Activated CD4-positive, CD25-positive, alpha-beta regulatory T cell (primary cell): ENCODE measurements around the gene OBI1.

Source experiments
- DNase-seq, 4 experiments: peaks; one replicate each; lab custom pipeline; 2025; lab: John Stamatoyannopoulos, UW

OBI1 gene

GRCh38 chr13:78602561-78603239 is 56.3 kb downstream of the OBI1 start:
- no peak for DNase-seq

GRCh38 chr13:78601874-78602560 is 56.9 kb downstream of the OBI1 start:
- no peak for DNase-seq

- DNase-seq: no peak
Measured at GRCh38 chr13:78601124-78601873, 57.7 kb downstream of the OBI1 start.

- DNase-seq: no peak
Measured at GRCh38 chr13:78600280-78600883, 58.6 kb downstream of the OBI1 start.

DNA sequence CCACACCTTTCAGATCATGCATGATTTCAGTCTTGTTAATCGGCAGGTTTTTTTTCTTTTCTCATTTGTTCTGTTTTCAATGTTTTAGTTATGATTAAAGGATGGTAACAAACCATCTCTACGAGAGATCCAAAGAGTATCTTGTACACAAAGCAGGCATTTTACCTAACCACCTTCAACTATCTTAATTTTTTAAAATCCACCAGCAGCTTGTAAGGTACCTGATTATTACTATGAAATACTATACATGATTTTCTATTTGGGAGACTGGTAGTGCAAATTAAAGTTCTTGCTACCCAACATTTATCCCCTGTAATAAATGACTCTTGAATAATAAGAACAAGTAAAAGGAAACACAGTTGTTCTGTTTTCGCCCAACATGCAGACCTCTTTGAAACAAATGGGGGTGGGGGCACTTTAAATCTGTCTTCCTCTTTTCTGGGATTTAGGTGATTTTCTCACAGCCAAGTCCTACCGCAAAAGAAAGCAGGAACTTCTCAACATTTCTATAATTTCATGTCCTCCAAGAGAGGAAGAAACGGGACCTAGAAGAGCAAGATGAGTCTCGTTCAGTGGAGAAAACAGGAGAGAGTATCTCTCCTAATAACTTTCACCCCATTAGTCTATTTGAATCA is 59.2 kb downstream of the OBI1 start:
- DNase-seq: no peak

GRCh38 chr13:78598966-78599644 is 59.9 kb downstream of the OBI1 start:
- no peak for DNase-seq

DNA sequence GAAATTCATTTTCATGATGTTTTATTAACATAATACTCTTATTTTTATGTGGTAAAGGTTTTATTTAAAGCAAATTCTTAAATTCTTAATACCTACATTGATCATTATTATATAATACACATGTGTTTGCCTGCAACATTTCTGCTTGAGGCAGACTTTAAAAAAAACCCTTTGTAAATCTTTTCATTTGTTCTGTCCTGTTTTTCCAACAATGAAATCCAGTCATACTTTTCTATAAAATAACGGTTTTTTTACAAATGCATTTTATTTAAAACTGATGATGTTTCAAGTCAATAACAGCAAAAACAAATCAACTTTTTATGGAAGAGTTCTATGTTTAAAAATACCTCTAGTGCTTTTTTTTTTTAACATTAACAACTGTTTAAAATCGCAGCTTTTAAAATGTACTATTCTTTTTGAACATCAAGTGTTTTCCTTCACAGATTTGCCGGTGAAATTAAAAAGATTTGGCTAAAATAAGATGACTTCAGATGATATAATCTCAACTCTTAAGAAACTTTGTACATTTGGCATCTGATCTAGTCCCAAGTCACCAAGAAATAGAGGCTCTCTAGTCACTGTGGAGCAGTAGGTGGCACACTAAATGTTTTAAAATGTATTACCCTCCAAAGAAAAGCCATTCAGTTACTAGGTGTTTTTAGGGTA is 60.7 kb downstream of the OBI1 start:
- no peak for DNase-seq

DNA sequence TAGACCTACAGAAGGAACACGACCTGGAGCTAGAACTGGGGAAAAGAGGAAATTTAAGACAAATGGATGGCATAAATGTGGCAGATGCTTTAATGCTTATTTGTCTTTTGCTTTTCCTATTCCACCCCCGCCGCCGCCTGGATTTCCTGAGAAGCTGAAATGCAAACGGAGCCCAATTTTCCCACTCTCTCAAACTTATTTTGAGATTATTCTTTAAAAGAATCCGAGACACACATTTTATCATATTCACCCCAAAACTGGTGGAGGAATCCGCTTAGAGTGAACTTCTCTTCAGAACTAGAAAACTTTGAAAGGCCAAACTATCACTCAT is 61.4 kb downstream of the OBI1 start:
- DNase-seq: no peak

DNA sequence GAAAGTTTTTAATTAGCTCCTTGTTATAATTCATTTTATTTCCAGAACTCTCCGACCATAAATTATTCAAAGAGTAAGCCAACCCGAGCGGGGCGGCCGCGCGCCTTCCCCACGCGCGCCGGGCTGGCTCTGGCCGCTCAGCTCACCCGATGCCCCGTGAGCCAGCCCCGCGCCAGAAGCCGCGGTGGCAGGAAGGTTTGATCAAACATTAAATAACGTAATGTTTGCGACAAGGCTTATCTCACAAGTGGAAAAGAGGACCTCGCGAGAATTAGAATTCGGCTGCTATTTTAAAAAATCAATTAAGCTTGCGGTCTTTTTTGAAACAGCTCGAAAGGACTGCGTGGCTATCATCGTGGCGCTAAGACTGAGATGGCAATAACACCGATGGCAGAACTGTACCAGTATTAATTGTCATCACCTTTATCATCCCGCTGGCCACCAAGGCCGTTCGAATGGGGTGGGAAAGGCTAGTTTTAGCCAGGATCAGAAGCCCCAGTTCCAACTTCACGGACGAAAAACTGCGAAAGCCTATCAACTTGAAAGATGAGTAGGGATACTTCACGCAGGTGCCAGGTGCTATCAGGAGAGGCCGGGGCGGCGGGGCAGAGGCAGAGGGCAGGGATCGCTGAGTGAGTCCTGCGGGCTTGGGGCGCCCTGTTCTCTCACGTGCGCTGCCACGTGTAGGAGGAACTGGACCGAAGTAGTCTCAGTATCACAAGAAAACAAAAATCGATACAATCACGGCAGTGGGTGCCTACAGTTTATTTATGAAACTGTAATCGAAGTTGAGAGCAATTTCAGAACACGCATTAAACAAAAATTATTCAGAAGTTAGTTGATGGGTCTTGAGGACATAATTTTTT is 62.0 kb downstream of the OBI1 start:
- no peak for DNase-seq

GRCh38 chr13:78596399-78596735 is 62.6 kb downstream of the OBI1 start:
- DNase-seq: no peak

- DNase-seq: no peak
Measured at GRCh38 chr13:78595495-78596398, 63.2 kb downstream of the OBI1 start.

GRCh38 chr13:78594456-78594975 is 64.4 kb downstream of the OBI1 start:
- DNase-seq: no peak

GRCh38 chr13:78593652-78594455 is 65.1 kb downstream of the OBI1 start:
- no peak for DNase-seq

DNA sequence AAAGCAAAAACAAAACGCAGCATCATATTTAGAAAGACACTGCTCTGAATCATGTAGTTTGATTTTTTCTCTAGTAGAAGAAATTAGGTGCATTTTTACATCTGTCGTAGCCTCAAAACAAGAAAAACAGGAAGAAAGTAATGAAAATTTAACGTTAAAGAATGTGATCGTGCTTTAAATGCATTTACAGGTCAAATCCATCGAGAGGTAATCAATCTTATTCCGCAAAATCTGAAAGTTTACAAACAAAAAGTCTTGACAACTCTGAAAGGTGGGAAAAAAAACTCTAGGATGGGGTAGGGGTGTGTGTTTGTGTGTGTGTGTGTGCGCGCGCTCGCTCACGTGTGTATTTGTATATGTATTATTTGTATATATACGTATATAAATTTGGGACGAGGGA is 65.8 kb downstream of the OBI1 start:
- DNase-seq: no peak

GRCh38 chr13:78592584-78592983 is 66.4 kb downstream of the OBI1 start:
- DNase-seq: no peak

GRCh38 chr13:78589206-78589605 is 69.7 kb downstream of the OBI1 start:
- no peak for DNase-seq

DNA sequence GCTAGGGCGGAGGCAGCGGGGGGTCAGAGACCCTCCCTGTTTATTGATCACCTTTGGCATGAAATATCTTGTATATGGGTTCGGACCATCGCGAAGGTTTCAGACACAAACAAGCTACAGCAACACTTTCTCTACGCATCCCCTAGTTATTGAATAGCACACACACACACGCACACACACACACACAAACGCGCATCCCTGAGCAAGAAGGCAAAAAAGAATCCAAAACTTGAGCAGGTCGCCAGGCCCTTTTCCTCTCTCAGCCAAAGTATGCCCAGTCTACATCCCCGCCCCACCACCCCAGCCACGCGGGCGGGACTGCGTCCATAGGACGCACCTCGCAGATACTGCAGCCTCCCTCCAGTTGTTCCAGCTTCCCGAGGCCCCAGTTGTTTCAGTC is 71.6 kb downstream of the OBI1 start:
- no peak for DNase-seq

- no peak for DNase-seq
Measured at GRCh38 chr13:78586706-78587105, 72.2 kb downstream of the OBI1 start.
